Measurements from ENCODE around the gene DLG2. TPM values are rescaled to one million over a fixed set of nuclear protein-coding genes. Genes with fewer than 3 reads are reported as not detected.
A peak's percentile ranks its signal among the peaks of the same experiment; 100 is the strongest.

DLG2 gene
- total RNA-seq, 1 donor from 2014 or later, result 6.7 TPM

- H3K4me3 Mint-ChIP-seq, result peak overlapping the region; percentile 32
- peaks cover 6% of the 10 kb centered on the region for H3K36me3 Mint-ChIP-seq
- DNase-seq (ENCODE audit: low spot score in 2 of 2, unreplicated experiment in 2 of 2), result no peak
- H3K27ac Mint-ChIP-seq, result peak overlapping the region; percentile 64
- no peaks in the 10 kb centered on the region for H3K9me3 Mint-ChIP-seq
- H3K27me3 Mint-ChIP-seq (ENCODE audit: low read depth), result no peaks in the 10 kb centered on the region
- TF ChIP-seq, protein P1, sequence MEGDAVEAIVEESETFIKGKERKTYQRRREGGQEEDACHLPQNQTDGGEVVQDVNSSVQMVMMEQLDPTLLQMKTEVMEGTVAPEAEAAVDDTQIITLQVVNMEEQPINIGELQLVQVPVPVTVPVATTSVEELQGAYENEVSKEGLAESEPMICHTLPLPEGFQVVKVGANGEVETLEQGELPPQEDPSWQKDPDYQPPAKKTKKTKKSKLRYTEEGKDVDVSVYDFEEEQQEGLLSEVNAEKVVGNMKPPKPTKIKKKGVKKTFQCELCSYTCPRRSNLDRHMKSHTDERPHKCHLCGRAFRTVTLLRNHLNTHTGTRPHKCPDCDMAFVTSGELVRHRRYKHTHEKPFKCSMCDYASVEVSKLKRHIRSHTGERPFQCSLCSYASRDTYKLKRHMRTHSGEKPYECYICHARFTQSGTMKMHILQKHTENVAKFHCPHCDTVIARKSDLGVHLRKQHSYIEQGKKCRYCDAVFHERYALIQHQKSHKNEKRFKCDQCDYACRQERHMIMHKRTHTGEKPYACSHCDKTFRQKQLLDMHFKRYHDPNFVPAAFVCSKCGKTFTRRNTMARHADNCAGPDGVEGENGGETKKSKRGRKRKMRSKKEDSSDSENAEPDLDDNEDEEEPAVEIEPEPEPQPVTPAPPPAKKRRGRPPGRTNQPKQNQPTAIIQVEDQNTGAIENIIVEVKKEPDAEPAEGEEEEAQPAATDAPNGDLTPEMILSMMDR (IDR thresholded peaks at IDR 0.05; ENCODE audit: unreplicated experiment), result no peak
- H3K4me1 Mint-ChIP-seq, result peaks cover 26% of the 10 kb centered on the region
Measured at GRCh38 chr11:85665733-85666132, 38.6 kb upstream of the DLG2 start.

GRCh38 chr11:85664615-85665481, 37.7 kb upstream of the DLG2 start, which contains the start of gene CREBZF:
Gene CREBZF (minus strand): TSS chr11:85665129. CDS start chr11:85664875, 254 bp downstream.
- H3K4me1 Mint-ChIP-seq, result peaks cover 34% of the 10 kb centered on the region
- TF ChIP-seq, protein P1 (IDR thresholded peaks at IDR 0.05; ENCODE audit: unreplicated experiment), result no peak
- peak; percentile 88 to 96 for DNase-seq (ENCODE audit: low spot score in 2 of 2, unreplicated experiment in 2 of 2)
- peaks cover 13% of the 10 kb centered on the region for H3K36me3 Mint-ChIP-seq
- peak within 1 kb of the TSS; percentile 100 for H3K4me3 Mint-ChIP-seq
- no peaks in the 10 kb centered on the region for H3K27me3 Mint-ChIP-seq (ENCODE audit: low read depth)
- H3K9me3 Mint-ChIP-seq, result no peaks in the 10 kb centered on the region
- peak within 1 kb of the TSS; percentile 99 for H3K27ac Mint-ChIP-seq

- TF ChIP-seq, protein P1 (IDR thresholded peaks at IDR 0.05; ENCODE audit: unreplicated experiment), result no peak
- no peaks in the 10 kb centered on the region for H3K27me3 Mint-ChIP-seq (ENCODE audit: low read depth)
- H3K4me1 Mint-ChIP-seq, result peaks cover 42% of the 10 kb centered on the region
- H3K9me3 Mint-ChIP-seq, result no peaks in the 10 kb centered on the region
- H3K27ac Mint-ChIP-seq, result peak overlapping the region; percentile 99
- H3K4me3 Mint-ChIP-seq, result peak overlapping the region; percentile 100
- peaks cover 18% of the 10 kb centered on the region for H3K36me3 Mint-ChIP-seq
- peak; percentile 46 to 76 for DNase-seq (ENCODE audit: low spot score in 2 of 2, unreplicated experiment in 2 of 2)
Measured at GRCh38 chr11:85663753-85664614, 36.8 kb upstream of the DLG2 start.

DNA sequence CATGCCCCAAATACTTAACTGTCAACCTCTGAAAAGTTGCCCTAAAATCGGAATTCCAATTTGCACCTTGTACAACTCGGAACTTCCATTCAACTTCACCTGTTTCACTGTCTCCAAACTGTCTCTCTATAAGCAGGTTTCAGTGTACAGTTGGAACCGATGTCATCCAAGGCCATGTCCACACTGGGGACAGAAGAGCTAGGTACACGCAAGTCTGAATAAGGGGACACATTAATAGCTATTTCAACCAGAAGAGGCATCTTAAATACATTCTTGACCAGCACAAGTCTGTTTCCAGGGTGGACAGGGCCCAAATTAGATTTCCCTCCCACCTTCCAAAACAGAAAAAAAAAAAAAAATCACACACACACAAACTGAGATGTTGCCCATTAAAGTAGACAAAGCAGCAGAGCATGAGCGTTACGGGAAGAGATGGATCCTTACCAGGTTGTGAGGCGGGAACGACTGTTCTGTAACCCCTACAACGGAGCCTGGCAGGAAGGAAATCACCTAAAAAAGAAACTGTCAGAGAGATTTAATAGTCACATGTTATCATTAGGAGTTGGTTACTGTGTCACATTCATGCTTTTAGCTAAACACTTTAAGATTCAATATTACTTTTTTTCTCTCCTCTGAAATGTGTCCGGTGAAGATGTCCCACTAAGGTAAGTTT, 36.1 kb upstream of the DLG2 start:
- H3K27me3 Mint-ChIP-seq (ENCODE audit: low read depth), result no peaks in the 10 kb centered on the region
- peak overlapping the region; percentile 99 for H3K27ac Mint-ChIP-seq
- H3K4me1 Mint-ChIP-seq, result peaks cover 48% of the 10 kb centered on the region
- TF ChIP-seq, protein P1 (IDR thresholded peaks at IDR 0.05; ENCODE audit: unreplicated experiment), result no peak
- no peaks in the 10 kb centered on the region for H3K9me3 Mint-ChIP-seq
- peaks cover 20% of the 10 kb centered on the region for H3K36me3 Mint-ChIP-seq
- no peak for DNase-seq (ENCODE audit: low spot score in 2 of 2, unreplicated experiment in 2 of 2)
- peak overlapping the region; percentile 100 for H3K4me3 Mint-ChIP-seq

- Mint-ChIP-seq H3K4me3 (peak overlapping the region; percentile 100), H3K27ac (peak overlapping the region; percentile 30), H3K27me3 (ENCODE audit: low read depth) (no peaks in the 10 kb centered on the region), H3K36me3 (peaks cover 22% of the 10 kb centered on the region), H3K4me1 (peaks cover 49% of the 10 kb centered on the region), H3K9me3 (no peaks in the 10 kb centered on the region)
- TF ChIP-seq, protein P1 (IDR thresholded peaks at IDR 0.05; ENCODE audit: unreplicated experiment), result no peak
- no peak for DNase-seq (ENCODE audit: low spot score in 2 of 2, unreplicated experiment in 2 of 2)
Measured at GRCh38 chr11:85661972-85662664, 35.0 kb upstream of the DLG2 start.

Measured in mesothelial cell of epicardium (in vitro differentiated cells).